NCI-H345 treated with DMSO at 0.1 percent for 48 hours (cell line): ENCODE measurements around the gene ADH5.
A peak's percentile ranks its signal among the peaks of the same experiment; 100 is the strongest.
"Not testable (repeated sequence)": the region's sequence is repeated elsewhere in the genome, so short reads cannot be mapped to it uniquely, and the experiment has no call there.

Experiments used
- DNase-seq: peaks from one replicate; lab custom pipeline; 2025; ENCODE audit not compliant: unreplicated experiment; lab: John Stamatoyannopoulos, UW

The ADH5 gene

GRCh38 chr4:99088023-99088449 lies 552 bp downstream of the ADH5 start:
- no peak for DNase-seq

GRCh38 chr4:99084595-99084994 lies 4.0 kb downstream of the ADH5 start:
- no peak for DNase-seq

GRCh38 chr4:99082192-99082591 lies 6.4 kb downstream of the ADH5 start:
- no peak for DNase-seq

GRCh38 chr4:99080869-99081268 lies 7.7 kb downstream of the ADH5 start:
- DNase-seq, result not testable (repeated sequence)

- DNase-seq, result no peak
Observed at GRCh38 chr4:99079625-99080295, 8.8 kb downstream of the ADH5 start.

- no peak for DNase-seq
Observed at GRCh38 chr4:99078931-99079624, 9.5 kb downstream of the ADH5 start.

GRCh38 chr4:99078336-99078735 lies 10.3 kb downstream of the ADH5 start:
- no peak for DNase-seq

GRCh38 chr4:99077177-99077576 lies 11.4 kb downstream of the ADH5 start:
- DNase-seq, result no peak

GRCh38 chr4:99076292-99076976 lies 12.2 kb downstream of the ADH5 start:
- no peak for DNase-seq

- no peak for DNase-seq
Observed at GRCh38 chr4:99074816-99075215, 13.8 kb downstream of the ADH5 start.

GRCh38 chr4:99071159-99071558 lies 17.4 kb downstream of the ADH5 start:
- no peak for DNase-seq

- no peak for DNase-seq
Observed at GRCh38 chr4:99067617-99068016, 21.0 kb downstream of the ADH5 start.

GRCh38 chr4:99065521-99065920 lies 23.1 kb downstream of the ADH5 start:
- DNase-seq, result not testable (repeated sequence)

GRCh38 chr4:99062120-99062519 lies 26.5 kb downstream of the ADH5 start:
- DNase-seq, result peak; percentile 1

- DNase-seq, result no peak
Observed at GRCh38 chr4:99061048-99061700, 27.4 kb downstream of the ADH5 start.

GRCh38 chr4:99059550-99059949 lies 29.0 kb downstream of the ADH5 start:
- no peak for DNase-seq

- no peak for DNase-seq
Observed at GRCh38 chr4:99058228-99058627, 30.4 kb downstream of the ADH5 start.

- no peak for DNase-seq
Observed at GRCh38 chr4:99054428-99054994, 34.1 kb downstream of the ADH5 start.

- no peak for DNase-seq
Observed at GRCh38 chr4:99052902-99053301, 35.7 kb downstream of the ADH5 start.

- DNase-seq, result no peak
Observed at GRCh38 chr4:99047710-99048109, 40.9 kb downstream of the ADH5 start.

- no peak for DNase-seq
Observed at GRCh38 chr4:99043346-99043745, 45.2 kb downstream of the ADH5 start.
